GM21528 (cell line): ENCODE measurements around the gene ICA1.
A peak's percentile ranks its signal among the peaks of the same experiment; 100 is the strongest.

Experiments used
- ATAC-seq: cut with Tn5 transposase; IDR thresholded peaks from one replicate; pipeline ENCODE4 v1.9.1; 2021; ENCODE audit warnings: mild to moderate bottlenecking, moderate library complexity; ENCODE audit not compliant: unreplicated experiment, low FRiP score

ICA1 gene

DNA sequence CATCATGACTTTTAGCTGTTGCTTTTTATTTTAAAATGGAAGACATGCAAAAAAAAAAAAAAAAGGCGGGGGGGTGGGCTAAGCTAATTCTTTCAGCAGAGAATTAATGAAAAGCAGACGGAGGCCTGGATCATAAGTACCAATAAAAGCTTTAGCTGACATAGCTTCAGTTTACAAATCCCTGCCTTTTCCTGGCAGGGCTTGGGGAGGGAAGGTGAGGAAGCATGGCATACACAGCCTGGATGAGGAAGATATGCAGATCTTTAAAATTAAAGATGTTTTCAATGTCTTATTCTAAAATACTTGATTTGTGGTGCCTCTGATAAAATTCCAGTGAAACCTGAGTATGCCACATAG lies 57.0 kb downstream of the ICA1 start:
- ATAC-seq: no peak

DNA sequence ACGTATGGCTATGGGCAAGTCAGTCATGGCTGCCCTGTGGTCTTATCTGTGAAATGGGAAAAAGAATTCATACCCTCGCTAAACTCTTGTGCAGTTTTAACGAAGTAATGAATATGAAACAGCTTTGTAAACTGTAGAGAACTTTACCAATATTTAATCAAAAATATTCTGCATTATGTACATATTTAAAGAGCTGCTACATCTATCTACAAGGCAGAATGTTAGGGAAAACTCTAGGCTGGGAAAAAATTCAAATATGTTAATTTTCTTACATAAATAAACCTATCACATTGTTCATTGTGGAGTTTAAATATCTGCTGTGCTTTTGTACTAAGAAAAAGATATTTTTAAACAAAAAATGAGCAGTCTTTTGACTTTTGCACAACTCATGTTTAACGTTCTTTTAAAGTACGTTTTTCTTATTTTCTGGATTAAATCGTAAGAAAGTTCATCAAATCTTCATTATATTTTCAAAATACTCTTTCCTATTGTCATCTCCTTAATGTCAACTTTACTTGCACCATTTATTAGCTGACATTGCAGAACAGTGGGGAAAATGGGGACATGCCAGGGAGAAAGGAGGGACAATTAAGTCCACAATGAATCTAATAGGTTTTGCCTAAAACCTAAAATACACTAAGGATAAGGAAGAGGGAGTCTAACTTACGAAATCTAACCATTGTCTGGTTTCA lies 57.5 kb downstream of the ICA1 start:
- no peak for ATAC-seq

DNA sequence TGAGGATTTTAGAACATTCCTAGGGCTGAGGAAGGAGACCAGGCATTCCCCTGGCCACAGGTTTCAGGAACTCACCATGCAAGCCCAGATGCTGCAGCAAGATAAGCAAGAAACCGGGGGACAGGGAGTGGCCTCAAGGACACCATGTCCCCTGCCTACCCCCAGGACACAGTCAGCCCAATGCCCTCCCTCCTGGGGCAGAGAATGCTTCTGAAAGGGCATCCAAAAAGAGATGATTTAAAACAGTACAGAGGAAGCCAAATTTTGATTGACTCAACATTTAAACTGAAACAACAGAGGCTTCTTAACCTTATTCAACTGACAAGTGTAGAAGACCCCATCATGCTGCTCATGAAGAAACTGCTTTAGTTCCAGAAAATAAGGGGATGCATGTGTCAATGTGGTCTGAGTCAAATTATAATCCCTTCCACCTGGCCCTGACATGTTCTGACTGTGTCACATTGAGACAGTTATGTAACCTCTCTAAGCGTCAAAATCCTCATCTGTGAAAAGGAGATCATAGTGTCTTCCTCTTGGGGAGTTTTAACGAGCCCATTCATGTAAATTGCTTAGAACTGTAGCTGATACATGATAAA lies 60.0 kb downstream of the ICA1 start:
- ATAC-seq: no peak

DNA sequence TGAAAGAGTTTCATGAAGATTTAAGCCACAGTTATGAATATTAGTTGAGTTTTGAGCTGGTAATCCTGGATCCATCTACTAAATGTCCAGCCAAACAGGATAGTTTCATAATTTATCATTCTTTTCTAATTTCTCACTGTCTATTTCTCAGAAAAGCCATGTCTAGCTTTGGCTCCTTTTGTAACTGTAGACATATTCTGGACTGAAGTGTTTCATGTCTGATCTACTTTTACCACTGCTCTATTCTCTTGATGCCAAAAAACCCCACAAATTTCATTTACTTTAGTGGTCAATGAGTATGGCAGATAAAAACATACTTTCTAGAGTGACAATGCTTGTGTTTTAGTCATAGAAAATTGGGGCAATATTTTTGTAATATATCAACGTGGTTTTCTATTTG lies 61.2 kb downstream of the ICA1 start:
- no peak for ATAC-seq

DNA sequence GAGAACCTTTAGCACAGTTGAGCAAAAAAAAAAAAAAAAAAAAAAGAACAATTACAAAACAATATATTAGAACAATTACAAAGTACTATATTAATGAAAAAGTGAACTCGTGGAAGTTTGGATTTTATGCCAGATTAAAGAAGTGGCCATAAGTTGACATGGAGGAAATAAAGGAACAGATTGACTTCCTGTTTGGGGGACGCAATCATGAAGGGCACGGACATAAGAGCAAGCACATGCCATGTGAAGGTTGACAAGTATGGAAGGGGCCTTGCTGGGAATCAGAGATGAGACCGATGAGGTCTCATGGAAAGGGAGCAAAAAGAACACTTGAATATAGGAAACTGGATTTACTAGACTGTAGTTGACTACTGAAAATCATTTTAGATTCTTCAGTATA lies 61.7 kb downstream of the ICA1 start:
- no peak for ATAC-seq

DNA sequence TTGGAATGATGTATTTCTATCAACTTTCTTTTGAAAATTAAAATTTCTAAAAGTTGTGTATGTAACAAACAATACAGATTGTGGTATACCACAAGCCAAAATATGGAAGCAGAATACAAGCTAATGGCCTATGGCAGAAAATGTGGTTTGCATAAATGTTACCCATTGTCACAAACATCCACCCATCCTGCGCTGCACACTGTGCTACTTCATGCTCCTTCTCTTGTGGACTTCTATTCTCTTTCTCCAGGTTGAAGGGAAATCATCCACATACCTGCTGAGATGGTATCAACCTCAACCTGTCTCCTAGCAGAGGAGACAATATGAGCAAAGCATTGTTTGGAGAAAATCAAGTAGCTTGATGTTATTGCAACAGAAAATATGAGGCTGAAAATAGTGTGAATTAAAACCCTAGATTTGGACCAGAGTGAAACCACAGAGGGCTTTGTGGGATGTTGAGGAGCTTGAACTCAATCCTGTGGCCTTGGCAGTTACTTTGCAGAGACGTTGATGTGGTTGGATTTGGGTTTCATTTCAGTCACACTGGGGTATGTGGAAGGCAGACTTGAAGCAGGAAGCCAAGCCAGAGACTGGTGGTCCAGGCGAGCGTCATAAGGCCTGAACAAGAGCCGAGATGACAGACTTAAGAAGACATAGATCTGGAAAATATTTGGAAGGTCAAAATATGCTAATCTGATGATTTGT lies 63.8 kb downstream of the ICA1 start:
- no peak for ATAC-seq

DNA sequence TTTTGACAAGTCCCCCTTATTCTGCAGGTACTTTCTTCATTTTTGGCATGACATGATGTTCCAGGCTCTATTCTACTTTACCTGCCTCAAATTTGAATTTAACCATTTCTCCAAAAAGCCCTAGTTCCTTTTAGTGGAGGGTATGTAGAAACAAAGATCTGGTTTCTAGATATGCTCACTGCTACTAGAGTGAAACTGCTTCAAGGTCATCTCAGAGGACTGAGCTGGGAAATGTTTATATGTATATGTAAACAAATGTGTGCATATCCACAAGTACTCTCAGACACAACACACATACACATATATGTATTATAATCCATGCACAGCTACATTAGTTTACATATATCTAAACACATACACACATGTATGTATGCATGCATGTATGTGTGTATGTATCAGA lies 69.1 kb downstream of the ICA1 start:
- ATAC-seq: no peak

DNA sequence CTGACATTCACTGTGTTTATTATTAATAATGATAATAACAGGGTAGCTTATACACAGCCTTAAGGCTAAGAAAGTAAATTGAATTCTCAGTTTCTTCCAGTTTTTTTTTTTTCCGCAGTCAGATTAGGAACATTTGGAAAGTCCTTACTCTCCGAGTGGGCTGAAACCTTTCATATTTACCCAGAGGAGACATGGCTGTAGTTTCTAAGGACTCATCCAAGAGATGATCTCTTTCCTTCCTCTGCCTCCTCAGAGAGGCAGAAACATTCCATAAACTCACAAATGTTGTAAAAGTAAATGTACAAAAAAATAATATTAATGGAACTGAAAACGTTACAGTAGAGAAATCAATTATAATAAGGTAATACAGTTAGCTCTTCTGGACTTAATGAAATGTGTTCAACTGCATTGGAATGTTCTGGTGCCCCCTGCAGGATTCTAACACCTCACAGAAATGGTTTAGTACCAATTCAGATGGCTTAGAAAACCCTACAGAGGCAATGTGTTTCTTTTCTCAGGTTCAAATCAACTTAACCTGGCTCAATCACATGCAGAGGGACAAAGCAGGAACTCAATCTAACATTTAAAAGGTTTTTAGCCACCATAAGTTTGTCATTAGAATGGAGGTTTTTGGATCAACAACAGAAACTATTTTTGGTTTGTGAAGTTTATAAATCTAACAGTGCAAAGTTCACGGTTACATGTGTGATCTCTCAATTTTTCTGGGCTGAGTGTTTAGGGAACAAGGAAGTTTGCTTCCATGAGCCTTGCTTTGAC lies 71.7 kb downstream of the ICA1 start:
- peak; percentile 88 for ATAC-seq

DNA sequence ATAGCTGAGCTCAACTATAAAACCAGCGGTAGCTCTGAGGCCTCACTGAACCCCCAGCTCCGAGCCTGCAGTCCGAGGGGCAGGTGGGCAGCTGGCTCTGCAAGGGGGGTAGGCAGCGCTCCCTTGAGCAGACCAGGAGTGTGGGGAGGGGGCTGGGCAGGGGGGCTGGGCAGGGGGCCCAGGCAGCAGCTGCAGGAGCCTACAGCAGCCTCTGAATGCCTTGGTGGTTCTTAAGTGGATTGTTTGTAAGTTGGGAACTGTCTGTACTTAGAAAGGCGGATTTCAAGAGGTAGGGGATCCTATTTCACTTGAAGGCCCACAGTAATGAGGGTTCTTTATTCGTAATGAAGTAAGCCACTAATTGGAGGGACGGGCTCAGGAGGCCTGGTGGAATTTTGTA lies 72.3 kb downstream of the ICA1 start:
- no peak for ATAC-seq

DNA sequence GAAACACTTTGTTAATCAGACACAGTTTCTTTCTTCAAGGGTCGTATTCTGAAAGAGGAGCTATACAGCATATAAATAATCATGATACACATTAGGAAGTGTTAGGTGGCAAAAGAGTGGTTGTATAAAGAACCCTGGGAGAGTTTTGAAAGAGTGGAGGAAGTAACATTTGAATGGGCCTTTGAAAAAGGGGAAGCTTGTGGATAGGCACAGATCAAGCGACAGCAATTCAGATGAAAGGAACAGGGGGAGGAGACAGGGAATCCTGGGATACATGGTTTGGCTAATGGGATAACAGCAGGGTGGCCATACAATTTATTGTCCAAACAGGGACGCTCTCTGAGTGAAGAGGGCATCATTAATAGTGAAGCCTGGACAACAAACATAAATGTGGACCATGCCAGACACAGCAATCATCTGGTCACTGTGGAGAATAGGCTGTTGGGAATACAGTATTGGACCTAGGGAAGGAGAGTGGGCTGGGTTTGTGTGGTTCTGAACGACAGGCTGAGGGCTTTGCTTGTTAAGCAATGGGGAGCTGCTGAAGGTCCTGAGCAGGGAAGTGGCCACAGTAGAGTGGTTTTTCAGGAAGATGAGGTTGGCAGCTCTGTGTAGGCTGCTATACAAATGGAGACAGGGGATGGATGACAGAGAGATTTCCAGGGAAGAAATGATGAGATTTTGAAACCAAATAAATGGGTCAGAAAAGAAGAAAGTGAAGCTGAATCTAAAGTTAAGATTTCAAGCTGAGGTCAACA lies 75.9 kb downstream of the ICA1 start:
- ATAC-seq: no peak

DNA sequence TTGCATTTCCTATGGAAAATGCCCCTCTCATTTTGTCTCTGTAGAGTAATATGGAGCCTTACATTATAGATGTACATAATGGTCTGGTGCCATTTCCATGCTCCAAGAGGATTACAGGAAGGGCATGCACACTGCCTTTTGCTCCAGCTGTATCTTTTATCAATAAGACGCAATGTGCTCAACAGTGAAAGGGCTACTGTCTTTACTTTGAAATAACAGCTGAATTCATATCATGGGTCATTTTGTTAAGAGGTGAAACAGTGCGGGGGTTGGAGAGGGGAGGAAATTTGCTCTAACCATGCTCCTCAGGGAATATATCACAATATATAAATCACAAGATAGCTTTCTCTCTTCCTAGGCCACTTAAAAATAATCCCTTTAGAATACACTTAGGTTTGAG lies 77.7 kb downstream of the ICA1 start:
- ATAC-seq: no peak

DNA sequence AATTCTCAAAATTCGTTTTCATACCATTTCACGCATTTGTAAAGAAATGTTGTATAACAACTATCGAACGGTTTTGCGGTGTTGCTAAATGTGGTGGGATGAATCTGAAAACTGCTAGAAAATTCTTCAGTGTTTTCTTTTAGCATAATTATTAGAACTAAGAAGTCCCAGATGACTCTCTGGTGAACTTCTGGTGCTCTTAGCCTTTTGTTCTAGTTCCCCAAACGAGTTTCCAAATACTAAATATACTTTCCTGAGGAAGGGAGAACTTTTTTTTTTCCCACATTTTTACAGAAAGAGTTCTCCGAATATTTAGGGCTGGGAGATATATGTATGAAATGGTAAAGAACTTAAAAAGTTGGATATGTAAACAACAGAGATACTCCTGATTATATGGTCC lies 82.5 kb downstream of the ICA1 start:
- ATAC-seq: no peak

DNA sequence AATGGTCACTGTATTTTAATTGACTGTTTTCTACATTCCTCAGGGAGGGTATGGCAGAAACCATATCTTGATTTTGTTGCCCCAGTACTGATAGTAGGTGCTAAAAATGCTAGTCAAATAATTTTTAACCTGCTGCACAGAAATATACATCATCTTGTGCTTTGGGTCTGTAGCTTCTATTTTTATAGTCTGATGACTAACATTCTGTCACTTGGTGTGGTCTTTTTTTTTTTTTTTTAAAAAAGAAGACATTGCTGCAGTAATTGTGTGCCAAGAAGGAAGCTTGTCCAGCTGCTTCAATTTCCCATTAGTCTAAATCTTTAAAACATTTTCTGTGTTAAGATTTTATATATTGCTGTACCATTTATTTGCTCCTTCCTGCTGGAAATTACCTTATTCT lies 83.6 kb downstream of the ICA1 start:
- ATAC-seq: no peak

DNA sequence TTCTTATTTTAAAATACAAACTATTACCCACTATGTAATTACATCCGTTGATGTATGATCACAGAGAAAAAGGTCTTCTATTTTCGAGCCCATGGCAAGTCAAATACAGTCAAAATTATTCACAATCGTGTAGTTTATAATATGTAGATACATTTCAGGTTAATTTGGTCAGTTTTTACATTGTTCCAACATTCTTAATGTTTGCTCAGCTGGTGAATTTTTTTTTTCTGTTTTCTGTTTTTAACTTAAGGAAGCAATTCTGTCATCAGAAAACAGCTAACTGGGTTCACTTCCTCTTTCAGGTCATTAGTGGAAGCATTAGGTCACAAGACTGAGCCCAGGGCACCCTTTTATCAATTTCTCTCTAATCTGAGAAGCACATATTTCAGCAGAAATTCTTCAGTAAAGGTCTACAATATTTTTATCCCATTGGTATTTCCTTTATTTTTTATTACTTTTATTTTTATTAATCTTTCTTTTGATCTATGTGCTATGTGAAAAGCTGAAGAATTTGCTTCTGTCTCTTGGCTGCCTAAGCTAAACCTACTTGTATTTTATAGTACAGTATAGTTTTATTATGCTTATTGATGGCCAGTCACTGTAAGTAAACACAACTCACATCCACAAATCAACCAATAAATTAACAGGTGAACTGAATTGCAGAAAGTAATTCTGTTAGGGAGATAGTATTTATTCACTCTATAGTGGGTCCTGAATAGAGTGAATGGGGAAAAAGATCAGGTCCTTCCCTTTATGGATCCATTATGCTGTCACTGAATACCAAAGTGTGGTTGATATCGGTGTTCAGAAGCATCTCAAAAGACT lies 84.6 kb downstream of the ICA1 start:
- ATAC-seq: peak; percentile 59

DNA sequence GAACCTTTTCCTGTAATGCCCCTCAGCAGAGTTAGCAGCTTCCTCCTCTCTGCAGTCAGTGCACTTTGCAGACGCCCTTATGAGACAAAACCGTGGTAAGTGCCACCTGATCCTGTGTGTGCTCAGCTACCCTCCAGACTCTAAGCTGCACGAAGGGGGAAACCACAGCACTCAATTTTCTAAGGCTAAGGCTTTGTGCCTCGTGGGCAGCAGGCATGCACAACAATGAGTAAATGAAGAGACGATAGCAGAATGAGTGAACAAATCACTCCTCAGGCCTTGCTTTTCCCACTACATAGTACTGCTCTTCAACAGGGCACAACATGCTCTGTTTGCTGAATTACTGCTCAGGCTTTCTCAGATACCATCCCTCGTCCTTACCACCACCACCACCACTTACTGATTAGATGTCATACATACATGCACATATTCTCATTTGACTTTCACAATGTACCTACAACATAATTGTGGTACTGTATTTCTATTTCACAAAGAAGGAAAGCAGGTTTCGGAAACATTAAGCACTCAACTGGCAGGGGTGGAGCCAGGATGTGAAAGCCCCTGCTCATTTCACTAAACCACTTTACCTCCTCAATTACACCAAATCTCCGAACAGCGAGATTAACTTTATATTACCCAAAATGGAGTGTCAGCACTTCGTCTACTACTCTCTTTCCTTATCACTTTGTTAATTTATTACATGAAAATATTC lies 85.4 kb downstream of the ICA1 start:
- peak; percentile 79 for ATAC-seq

DNA sequence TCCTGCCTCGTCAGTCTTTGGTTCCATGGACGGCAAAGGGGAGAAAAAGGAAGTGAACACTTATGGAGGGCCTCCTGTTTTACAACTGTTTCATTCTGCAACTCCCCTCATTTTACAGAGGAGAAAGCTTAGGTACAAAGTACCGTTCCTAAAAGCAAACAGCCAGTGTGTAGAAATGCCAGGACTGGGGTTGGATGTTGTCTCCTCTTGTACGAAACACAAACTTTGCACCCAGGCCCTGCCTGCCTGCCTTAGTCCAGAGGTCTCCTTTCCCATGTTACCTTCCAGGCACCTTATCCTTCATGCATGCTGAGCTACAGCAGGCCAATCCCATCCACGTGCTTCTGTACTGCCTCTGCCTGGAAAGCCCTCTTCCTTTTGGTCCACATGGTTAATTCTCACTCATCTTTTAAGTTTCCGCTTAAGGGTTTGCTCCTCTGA lies 86.0 kb downstream of the ICA1 start:
- no peak for ATAC-seq

DNA sequence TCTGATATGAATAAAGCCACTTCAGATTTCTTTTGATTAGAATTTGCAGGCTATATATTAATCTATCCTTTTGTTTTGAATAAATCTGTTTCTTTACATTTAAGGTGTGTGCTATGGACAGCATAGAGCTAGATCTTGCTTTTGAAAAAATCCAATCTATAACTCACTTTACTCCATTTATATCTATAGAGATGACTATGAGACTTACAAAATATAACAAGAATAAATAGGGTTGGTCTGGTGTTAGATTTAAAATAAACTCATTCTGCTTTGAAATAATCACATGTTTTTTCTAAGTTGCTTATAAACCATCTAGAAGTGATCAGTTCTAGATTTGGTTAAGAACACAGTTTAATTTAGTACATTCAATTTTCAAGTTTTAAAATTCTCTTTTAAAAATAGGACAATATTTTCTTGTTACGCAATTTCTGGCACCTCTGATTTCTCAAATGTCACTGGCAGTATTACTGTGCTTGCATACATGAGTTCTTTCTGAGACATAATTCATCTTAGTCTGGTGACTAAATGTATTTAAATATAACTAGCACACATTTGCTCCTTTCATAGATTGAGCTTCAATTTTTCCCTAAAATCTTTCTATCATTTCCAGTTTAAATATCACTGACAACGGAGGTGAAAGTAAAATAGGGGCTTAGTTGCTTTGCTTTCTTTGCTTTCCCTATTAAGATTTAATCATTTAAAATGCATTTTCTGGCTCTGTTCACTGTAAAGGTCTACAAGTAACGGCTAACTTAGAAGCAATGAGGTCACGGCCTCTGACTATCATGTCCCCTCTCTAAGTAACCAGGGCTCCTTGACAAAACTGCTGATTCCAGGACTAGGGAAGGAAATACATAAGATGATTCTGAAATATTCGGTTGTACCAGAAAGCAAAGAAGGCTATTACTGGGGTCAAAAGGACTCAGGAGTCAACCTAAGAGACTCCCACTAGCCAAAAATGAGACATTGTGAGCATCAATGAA lies 89.3 kb downstream of the ICA1 start:
- ATAC-seq: no peak

DNA sequence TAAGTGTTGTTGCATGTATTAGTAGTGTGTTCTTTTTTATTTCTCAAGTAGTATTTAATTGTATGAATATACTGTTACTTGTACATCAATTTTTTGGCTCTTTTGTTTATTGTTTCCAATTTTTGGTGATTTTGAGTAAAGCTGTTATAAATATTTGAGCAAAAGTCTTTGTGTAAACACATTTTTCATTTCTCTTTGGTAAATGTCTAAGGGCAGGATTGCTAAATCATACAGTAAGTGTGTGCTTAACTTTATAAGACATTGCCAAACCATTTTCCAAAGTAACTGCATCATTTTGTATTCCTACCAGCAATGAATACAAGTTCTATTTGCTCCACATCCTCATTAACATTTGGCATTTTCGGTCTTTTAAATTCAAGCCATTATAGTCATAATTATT lies 92.8 kb downstream of the ICA1 start:
- ATAC-seq: no peak
